ENCODE results near the gene VTCN1. TPM values are rescaled to one million over a fixed set of nuclear protein-coding genes. Genes with fewer than 3 reads are reported as not detected.

VTCN1 gene
- total and polyA plus RNA-seq, 2 of the 8 experiments (the other 6 are each of a cell fraction or from before 2014, with no cell fraction given): 0.32 TPM; not detected in 1

- TF ChIP-seq ATF2 (IDR thresholded peaks at IDR 0.05; ENCODE audit: low read length): no peak
- no peak for TF ChIP-seq POLR2AphosphoS5 (IDR thresholded peaks at IDR 0.05; ENCODE audit: low read depth, low read length)
- no peak for TF ChIP-seq JUN (IDR thresholded peaks at IDR 0.05; ENCODE audit: low read depth, low read length)
- TF ChIP-seq RFX5 (IDR thresholded peaks at IDR 0.05; ENCODE audit: borderline replicate concordance, low read depth, low read length): no peak
- TF ChIP-seq SAP30 (IDR thresholded peaks at IDR 0.05; ENCODE audit: insufficient read depth, insufficient replicate concordance, low read length): no peak
- TF ChIP-seq SIRT6 (IDR thresholded peaks at IDR 0.05; ENCODE audit: low read length): no peak
- TF ChIP-seq KDM4A (IDR thresholded peaks at IDR 0.05; ENCODE audit: low read depth, low read length, severe bottlenecking): no peak
- no peak for TF ChIP-seq SRF (IDR thresholded peaks at IDR 0.05; ENCODE audit: low read depth, low read length)
These were observed 5.4 kb downstream of the VTCN1 start (continued) for GRCh38 chr1:117205368-117205767.

All from H1 (cell line).